ENCODE data around the gene TOM1. TPM values are rescaled to one million over a fixed set of nuclear protein-coding genes. Genes with fewer than 3 reads are reported as not detected.
"Not testable (repeated sequence)": the region's sequence is repeated elsewhere in the genome, so short reads cannot be mapped to it uniquely, and the experiment has no call there.

TOM1 gene
- total RNA-seq, 6 donors from 2014 or later: 79.2 to 194 (median 94.6) TPM

DNA sequence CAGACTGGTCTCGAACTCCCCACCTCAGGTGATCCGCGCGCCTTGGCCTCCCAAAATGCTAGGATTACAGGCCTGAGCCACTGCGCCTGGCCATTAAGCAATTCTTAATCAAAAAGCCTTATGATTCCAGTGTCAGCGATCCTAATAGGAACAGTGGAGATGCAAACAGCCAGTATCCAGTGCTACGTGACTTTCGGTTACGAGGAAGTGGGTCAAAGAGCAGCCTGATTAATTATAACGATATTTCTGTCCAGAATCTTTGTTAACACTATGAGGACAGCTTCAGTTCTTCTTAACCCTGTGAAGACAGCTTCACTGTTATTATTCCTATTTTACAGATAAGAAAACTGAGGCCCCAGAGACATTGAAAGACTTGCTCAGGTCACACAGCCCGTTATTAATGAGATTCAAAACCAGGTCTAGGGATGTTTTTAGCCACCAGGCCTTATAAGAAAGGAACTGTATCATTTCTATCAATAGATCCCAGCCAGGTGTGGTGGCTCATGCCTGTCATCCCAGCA is 63.9 kb downstream of the TOM1 start:
- no peaks in the 10 kb centered on the region for H3K9me3 ChIP-seq
- DNase-seq (no peak), ATAC-seq (ENCODE audit: low FRiP score in 2 of 2) (no peak)
- no peak overlapping the region for H3K4me3 ChIP-seq
- H3K27ac ChIP-seq: peak overlapping the region in 1 of 4 donors; percentile 51
- 91 to 93% methylated on average over 11 of the region's 11 CpGs for WGBS, 2 donors
- TF ChIP-seq POLR2AphosphoS5 (IDR thresholded peaks at IDR 0.05): no peak
- no peak for TF ChIP-seq POLR2A (IDR thresholded peaks at IDR 0.05)
- TF ChIP-seq, protein P1, sequence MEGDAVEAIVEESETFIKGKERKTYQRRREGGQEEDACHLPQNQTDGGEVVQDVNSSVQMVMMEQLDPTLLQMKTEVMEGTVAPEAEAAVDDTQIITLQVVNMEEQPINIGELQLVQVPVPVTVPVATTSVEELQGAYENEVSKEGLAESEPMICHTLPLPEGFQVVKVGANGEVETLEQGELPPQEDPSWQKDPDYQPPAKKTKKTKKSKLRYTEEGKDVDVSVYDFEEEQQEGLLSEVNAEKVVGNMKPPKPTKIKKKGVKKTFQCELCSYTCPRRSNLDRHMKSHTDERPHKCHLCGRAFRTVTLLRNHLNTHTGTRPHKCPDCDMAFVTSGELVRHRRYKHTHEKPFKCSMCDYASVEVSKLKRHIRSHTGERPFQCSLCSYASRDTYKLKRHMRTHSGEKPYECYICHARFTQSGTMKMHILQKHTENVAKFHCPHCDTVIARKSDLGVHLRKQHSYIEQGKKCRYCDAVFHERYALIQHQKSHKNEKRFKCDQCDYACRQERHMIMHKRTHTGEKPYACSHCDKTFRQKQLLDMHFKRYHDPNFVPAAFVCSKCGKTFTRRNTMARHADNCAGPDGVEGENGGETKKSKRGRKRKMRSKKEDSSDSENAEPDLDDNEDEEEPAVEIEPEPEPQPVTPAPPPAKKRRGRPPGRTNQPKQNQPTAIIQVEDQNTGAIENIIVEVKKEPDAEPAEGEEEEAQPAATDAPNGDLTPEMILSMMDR (IDR thresholded peaks at IDR 0.05): no peak
- no peak for TF ChIP-seq EP300 (IDR thresholded peaks at IDR 0.05)
- H3K36me3 ChIP-seq: no peaks in the 10 kb centered on the region
- no peaks in the 10 kb centered on the region for H3K27me3 ChIP-seq
- peaks cover 0 to 2% (median 0%) of the 10 kb centered on the region in 4 donors for H3K4me1 ChIP-seq

GRCh38 chr22:35364230-35364629 is 64.5 kb downstream of the TOM1 start:
- not testable (repeated sequence) for H3K9me3 ChIP-seq, DNase-seq, H3K27me3 ChIP-seq, H3K36me3 ChIP-seq, H3K4me1 ChIP-seq, H3K4me3 ChIP-seq
- peak in 1 of 2 donors; percentile 81 for ATAC-seq (ENCODE audit: low FRiP score in 2 of 2)
- peak overlapping the region in 1 of 4 donors; percentile 51 for H3K27ac ChIP-seq
- 60 to 61% methylated on average over 5 to 7 of the region's 7 CpGs for WGBS, 2 donors

DNA sequence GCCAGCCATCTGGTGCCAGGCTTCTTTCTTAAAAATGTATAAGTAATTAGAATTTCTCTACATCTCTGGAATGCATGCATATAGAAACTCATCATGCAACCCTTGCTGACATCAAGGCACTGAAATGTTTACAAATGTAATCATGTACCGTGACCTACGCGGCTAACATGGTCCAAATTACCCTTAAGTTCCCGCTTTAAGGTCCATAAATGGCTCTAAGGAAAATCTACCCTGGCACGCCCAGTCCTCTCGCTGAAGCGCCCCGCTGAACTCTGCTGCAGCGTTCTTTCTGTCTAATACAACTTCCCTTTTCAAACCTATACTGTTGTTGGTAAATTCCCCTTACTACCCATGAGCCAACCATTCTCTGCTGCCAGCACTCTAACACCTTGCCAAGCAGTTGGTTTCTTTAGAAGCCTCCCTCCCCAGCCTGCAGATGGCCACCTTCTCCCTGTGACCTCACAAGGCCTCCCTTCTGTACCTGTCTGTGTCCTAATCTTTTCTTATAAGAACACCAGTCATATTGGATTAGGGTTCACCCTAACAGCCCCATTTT is 67.7 kb downstream of the TOM1 start:
- TF ChIP-seq POLR2A (IDR thresholded peaks at IDR 0.05) (no peak), POLR2AphosphoS5 (IDR thresholded peaks at IDR 0.05) (peak in 1 of 2 donors; percentile 18)
- WGBS, 2 donors: 65 to 70% methylated on average over 9 of the region's 9 CpGs
- no peaks in the 10 kb centered on the region for H3K27me3 ChIP-seq
- no peaks in the 10 kb centered on the region for H3K36me3 ChIP-seq
- peak overlapping the region in 1 of 4 donors; percentile 36 for H3K27ac ChIP-seq
- H3K4me1 ChIP-seq: peaks cover 5 to 12% (median 9%) of the 10 kb centered on the region in 4 donors
- H3K9me3 ChIP-seq: no peaks in the 10 kb centered on the region
- no peak overlapping the region for H3K4me3 ChIP-seq
- DNase-seq (peak in 1 of 2 donors; percentile 59), ATAC-seq (ENCODE audit: low FRiP score in 2 of 2) (peak; percentile 24 to 65)

GRCh38 chr22:35368386-35368785 is 68.7 kb downstream of the TOM1 start:
- Histone ChIP-seq H3K4me1 (peaks cover 6 to 12% (median 9%) of the 10 kb centered on the region in 4 donors), H3K4me3 (no peak overlapping the region), H3K27ac (no peak overlapping the region), H3K27me3 (no peaks in the 10 kb centered on the region), H3K36me3 (no peaks in the 10 kb centered on the region), H3K9me3 (no peaks in the 10 kb centered on the region)
- no peak for DNase-seq
- TF ChIP-seq, protein P1 (IDR thresholded peaks at IDR 0.05): no peak
- TF ChIP-seq POLR2A (IDR thresholded peaks at IDR 0.05) (no peak), POLR2AphosphoS5 (IDR thresholded peaks at IDR 0.05) (no peak), EP300 (IDR thresholded peaks at IDR 0.05) (no peak)
- 80 to 89% methylated on average over 6 of the region's 6 CpGs for WGBS, 2 donors
- no peak for ATAC-seq (ENCODE audit: low FRiP score in 2 of 2)

- 68 to 82% methylated on average over 2 of the region's 2 CpGs for WGBS, 2 donors
- no peaks in the 10 kb centered on the region for H3K36me3 ChIP-seq
- peaks cover 6 to 12% (median 9%) of the 10 kb centered on the region in 4 donors for H3K4me1 ChIP-seq
- H3K27ac ChIP-seq: no peak overlapping the region
- no peaks in the 10 kb centered on the region for H3K9me3 ChIP-seq
- H3K4me3 ChIP-seq: no peak overlapping the region
- no peak for DNase-seq
- no peaks in the 10 kb centered on the region for H3K27me3 ChIP-seq
- TF ChIP-seq POLR2A (IDR thresholded peaks at IDR 0.05) (no peak), EP300 (IDR thresholded peaks at IDR 0.05) (no peak), POLR2AphosphoS5 (IDR thresholded peaks at IDR 0.05) (no peak)
- TF ChIP-seq, protein P1 (IDR thresholded peaks at IDR 0.05): no peak
- no peak for ATAC-seq (ENCODE audit: low FRiP score in 2 of 2)
Measured at GRCh38 chr22:35369996-35370395, 70.3 kb downstream of the TOM1 start.

GRCh38 chr22:35373781-35374180 is 74.1 kb downstream of the TOM1 start:
- peaks cover 17 to 29% (median 22%) of the 10 kb centered on the region in 4 donors for H3K4me1 ChIP-seq
- TF ChIP-seq EP300 (IDR thresholded peaks at IDR 0.05) (no peak), POLR2AphosphoS5 (IDR thresholded peaks at IDR 0.05) (no peak), POLR2A (IDR thresholded peaks at IDR 0.05) (no peak)
- TF ChIP-seq, protein P1 (IDR thresholded peaks at IDR 0.05): no peak

More at GRCh38 chr22:35373781-35374180, 74.1 kb downstream of the TOM1 start:
- Histone ChIP-seq H3K9me3 (no peaks in the 10 kb centered on the region), H3K4me3 (no peak overlapping the region), H3K36me3 (no peaks in the 10 kb centered on the region), H3K27ac (no peak overlapping the region), H3K27me3 (no peaks in the 10 kb centered on the region)
- ATAC-seq (ENCODE audit: low FRiP score in 2 of 2): no peak
- 79 to 81% methylated on average over 6 of the region's 6 CpGs for WGBS, 2 donors
- no peak for DNase-seq

Measured in upper lobe of left lung (tissue), 6 donors.